ENCODE measurements around the gene MAST4. TPM values are rescaled to one million over a fixed set of nuclear protein-coding genes. Genes with fewer than 3 reads are reported as not detected.

Gene MAST4
- total and polyA plus RNA-seq, 2 donors (not counting 1 experiment from before 2014, with no cell fraction given), result 2.5 to 57.1 TPM

DNA sequence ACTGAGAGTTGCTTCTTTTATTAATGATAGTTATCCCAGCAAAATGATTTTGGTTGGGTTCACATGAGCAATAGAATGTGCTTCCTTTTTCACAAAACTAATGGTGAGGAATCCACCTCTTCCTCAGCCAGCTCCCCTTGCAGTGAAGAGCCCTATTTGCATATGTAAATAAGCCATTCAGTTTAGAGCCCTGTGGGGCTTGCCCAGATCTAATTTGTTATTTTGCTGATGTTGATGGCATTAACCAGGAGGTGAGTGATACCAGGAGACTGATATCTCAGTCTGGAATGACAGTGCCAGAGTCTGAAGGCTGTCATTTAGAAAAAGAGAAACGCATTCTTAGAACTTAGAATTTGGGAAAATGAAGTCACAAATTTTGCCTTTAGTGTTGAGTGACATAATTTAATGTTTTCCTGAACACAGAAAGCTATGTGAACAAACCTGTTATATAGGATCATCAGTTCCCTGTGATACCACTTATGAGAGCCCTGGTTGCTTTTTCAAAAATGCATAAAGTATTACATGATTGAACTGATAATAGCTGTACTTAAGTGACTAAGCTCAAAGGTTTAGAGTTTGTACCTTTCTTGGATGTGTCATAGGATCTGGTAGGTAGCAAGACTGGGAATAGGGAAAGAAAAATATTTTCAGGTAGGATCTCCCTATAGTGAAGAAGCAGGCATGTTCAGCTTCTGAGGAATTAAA is 271.6 kb downstream of the MAST4 start:
- no peak overlapping the region for H3K27ac ChIP-seq (ENCODE audit: low read length in 2 of 2)
- no peak overlapping the region for H3K9ac ChIP-seq (ENCODE audit: low read length)
- H2AFZ ChIP-seq (ENCODE audit: insufficient read depth, low read depth, low read length, poor library complexity, severe bottlenecking), result no peak overlapping the region
- H3K27me3 ChIP-seq (replicated peaks in 1 of 4; ENCODE audit: control extremely low read depth in 1 of 4, control insufficient read depth in 3 of 4, insufficient read depth in 4 of 4, low read length in 3 of 4), result no peaks in the 10 kb centered on the region
- no peaks in the 10 kb centered on the region for H3K9me3 Mint-ChIP-seq (ENCODE audit: insufficient read depth)
- no CpG with 5 or more reads among the region's 1 CpG for WGBS (ENCODE audit: insufficient coverage)
- intact Hi-C loops (cut with micrococcal nuclease), result no loop called here
- H3K4me2 ChIP-seq (replicated peaks; ENCODE audit: low read depth, low read length, poor library complexity, severe bottlenecking), result no peak overlapping the region
- no peak overlapping the region for H3K4me3 ChIP-seq (ENCODE audit: control extremely low read depth in 1 of 5, extremely low read depth in 1 of 5, insufficient read depth in 1 of 5, low read depth in 2 of 5, low read length in 4 of 5)
- ATAC-seq (ENCODE audit: low read depth) (no peak), DNase-seq (no peak)
- H3K36me3 ChIP-seq (replicated peaks in 1 of 2; ENCODE audit: control extremely low read depth in 1 of 2, control insufficient read depth in 1 of 2, extremely low read depth in 1 of 2, insufficient read depth in 2 of 2, low read length in 1 of 2), result no peaks in the 10 kb centered on the region
- H3K79me2 ChIP-seq (ENCODE audit: control insufficient read depth, insufficient read depth, low read length), result no peaks in the 10 kb centered on the region
- H3K4me1 Mint-ChIP-seq, result no peaks in the 10 kb centered on the region
- TF ChIP-seq CTCF (IDR thresholded peaks at IDR 0.05) (no peak), EZH2 (IDR thresholded peaks at IDR 0.05; ENCODE audit: borderline replicate concordance, insufficient read depth, low read depth, low read length, poor library complexity, severe bottlenecking) (no peak)
- ChIA-PET POLR2A (no interaction called here), CTCF (no interaction called here)
- no peaks in the 10 kb centered on the region for H3K4me1 ChIP-seq (ENCODE audit: control insufficient read depth in 2 of 2, insufficient read depth in 2 of 2, low read length in 2 of 2)
- H3K27me3 Mint-ChIP-seq, result peaks cover 11% of the 10 kb centered on the region
- no peaks in the 10 kb centered on the region for H3K9me3 ChIP-seq (ENCODE audit: control extremely low read depth in 1 of 3, control insufficient read depth in 2 of 3, insufficient read depth in 1 of 3, low read length in 2 of 3)
- H3K4me3 Mint-ChIP-seq, result no peak overlapping the region
- H4K20me1 ChIP-seq (ENCODE audit: control insufficient read depth, insufficient read depth, low read length, poor library complexity, severe bottlenecking), result no peaks in the 10 kb centered on the region
- H3K27ac Mint-ChIP-seq, result no peak overlapping the region

DNA sequence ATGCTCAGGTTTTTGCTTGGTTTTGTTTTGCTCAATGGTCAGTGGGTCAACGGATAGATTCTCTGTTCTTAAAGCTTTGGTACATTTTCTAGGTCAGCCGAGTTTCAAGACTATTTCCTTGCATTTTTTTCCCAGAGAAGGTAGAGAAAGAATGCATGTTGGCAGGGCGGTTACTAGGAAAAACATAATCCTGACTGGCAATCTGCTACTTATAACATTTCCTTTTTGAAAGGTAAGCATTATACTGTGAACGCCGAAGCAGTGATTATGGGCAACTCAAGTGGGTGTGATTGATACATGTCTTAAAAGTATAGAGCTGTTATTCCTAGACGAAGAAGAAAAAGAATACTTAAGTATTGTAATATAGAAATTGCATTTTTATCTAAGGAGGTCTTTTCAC is 273.2 kb downstream of the MAST4 start:
- POLR2A ChIA-PET, result no interaction called here
- Histone ChIP-seq H2AFZ (ENCODE audit: insufficient read depth, low read depth, low read length, poor library complexity, severe bottlenecking) (no peak overlapping the region), H3K36me3 (replicated peaks in 1 of 2; ENCODE audit: control extremely low read depth in 1 of 2, control insufficient read depth in 1 of 2, extremely low read depth in 1 of 2, insufficient read depth in 2 of 2, low read length in 1 of 2) (no peaks in the 10 kb centered on the region), H3K4me1 (ENCODE audit: control insufficient read depth in 2 of 2, insufficient read depth in 2 of 2, low read length in 2 of 2) (no peaks in the 10 kb centered on the region), H4K20me1 (ENCODE audit: control insufficient read depth, insufficient read depth, low read length, poor library complexity, severe bottlenecking) (no peaks in the 10 kb centered on the region), H3K9ac (ENCODE audit: low read length) (no peak overlapping the region), H3K79me2 (ENCODE audit: control insufficient read depth, insufficient read depth, low read length) (no peaks in the 10 kb centered on the region), H3K27ac (ENCODE audit: low read length in 2 of 2) (no peak overlapping the region), H3K27me3 (replicated peaks in 1 of 4; ENCODE audit: control extremely low read depth in 1 of 4, control insufficient read depth in 3 of 4, insufficient read depth in 4 of 4, low read length in 3 of 4) (no peaks in the 10 kb centered on the region), H3K4me3 (ENCODE audit: control extremely low read depth in 1 of 5, extremely low read depth in 1 of 5, insufficient read depth in 1 of 5, low read depth in 2 of 5, low read length in 4 of 5) (no peak overlapping the region), H3K4me2 (replicated peaks; ENCODE audit: low read depth, low read length, poor library complexity, severe bottlenecking) (no peak overlapping the region), H3K9me3 (ENCODE audit: control extremely low read depth in 1 of 3, control insufficient read depth in 2 of 3, insufficient read depth in 1 of 3, low read length in 2 of 3) (no peaks in the 10 kb centered on the region)
- no peak overlapping the region for H3K27ac Mint-ChIP-seq
- ATAC-seq (ENCODE audit: low read depth), result no peak
- DNase-seq, result no peak
- 100% methylated on average over 2 of the region's 6 CpGs for WGBS (ENCODE audit: insufficient coverage)
- no peaks in the 10 kb centered on the region for H3K9me3 Mint-ChIP-seq (ENCODE audit: insufficient read depth)
- TF ChIP-seq EZH2 (IDR thresholded peaks at IDR 0.05; ENCODE audit: borderline replicate concordance, insufficient read depth, low read depth, low read length, poor library complexity, severe bottlenecking) (no peak), CTCF (IDR thresholded peaks at IDR 0.05) (no peak)
- intact Hi-C loops (cut with micrococcal nuclease), result no loop called here
- H3K27me3 Mint-ChIP-seq, result peaks cover 1% of the 10 kb centered on the region
- H3K4me1 Mint-ChIP-seq, result no peaks in the 10 kb centered on the region
- CTCF ChIA-PET, result no interaction called here
- H3K4me3 Mint-ChIP-seq, result no peak overlapping the region

Data from B cell (primary cell).